ENCODE results near the gene POM121.
"Not testable (repeated sequence)": the region's sequence is repeated elsewhere in the genome, so short reads cannot be mapped to it uniquely, and the experiment has no call there.

DNA sequence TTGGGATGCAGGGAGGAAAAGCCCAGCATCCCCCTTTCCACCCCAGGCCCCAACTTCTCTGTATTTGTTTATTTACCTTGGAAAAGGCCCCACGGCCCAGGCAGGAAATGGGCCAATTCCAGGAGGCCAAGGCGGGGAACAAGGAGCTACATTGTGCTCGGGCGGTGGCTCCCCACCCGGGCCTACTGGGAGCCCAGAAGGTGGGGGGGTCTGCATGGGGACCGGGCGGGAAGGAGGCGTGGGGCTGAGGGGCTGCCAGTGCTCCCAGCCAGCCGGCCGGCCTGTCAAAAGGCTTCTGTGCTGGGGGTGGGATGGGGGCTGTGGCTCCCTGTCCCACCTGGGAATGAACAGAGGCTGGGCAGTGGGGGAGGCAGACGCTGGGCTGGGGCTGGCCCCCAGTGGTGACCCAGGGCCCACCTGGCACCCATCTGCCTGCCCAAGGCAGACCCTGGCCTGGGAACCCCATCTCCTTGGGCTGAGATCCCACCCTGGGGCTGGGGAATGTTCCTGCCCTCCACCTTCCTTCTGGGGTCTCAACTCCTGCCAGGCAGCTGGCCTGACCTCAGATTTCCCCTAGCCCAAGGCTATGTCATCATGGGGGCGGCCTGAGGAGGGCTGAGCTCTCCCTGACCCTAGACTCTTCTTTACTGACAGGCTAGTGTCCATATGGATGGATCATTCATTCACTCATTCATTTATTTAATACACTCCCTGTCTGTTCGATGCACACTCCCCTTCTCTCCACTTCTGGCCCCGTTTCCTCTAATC is 65.4 kb downstream of the POM121 start:
- TF ChIP-seq, protein P1, sequence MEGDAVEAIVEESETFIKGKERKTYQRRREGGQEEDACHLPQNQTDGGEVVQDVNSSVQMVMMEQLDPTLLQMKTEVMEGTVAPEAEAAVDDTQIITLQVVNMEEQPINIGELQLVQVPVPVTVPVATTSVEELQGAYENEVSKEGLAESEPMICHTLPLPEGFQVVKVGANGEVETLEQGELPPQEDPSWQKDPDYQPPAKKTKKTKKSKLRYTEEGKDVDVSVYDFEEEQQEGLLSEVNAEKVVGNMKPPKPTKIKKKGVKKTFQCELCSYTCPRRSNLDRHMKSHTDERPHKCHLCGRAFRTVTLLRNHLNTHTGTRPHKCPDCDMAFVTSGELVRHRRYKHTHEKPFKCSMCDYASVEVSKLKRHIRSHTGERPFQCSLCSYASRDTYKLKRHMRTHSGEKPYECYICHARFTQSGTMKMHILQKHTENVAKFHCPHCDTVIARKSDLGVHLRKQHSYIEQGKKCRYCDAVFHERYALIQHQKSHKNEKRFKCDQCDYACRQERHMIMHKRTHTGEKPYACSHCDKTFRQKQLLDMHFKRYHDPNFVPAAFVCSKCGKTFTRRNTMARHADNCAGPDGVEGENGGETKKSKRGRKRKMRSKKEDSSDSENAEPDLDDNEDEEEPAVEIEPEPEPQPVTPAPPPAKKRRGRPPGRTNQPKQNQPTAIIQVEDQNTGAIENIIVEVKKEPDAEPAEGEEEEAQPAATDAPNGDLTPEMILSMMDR (IDR thresholded peaks at IDR 0.05; ENCODE audit: poor library complexity) = not testable (repeated sequence)
- not testable (repeated sequence) for TF ChIP-seq EZH2 (IDR thresholded peaks at IDR 0.05; ENCODE audit: borderline replicate concordance); EZH2phosphoT487 (IDR thresholded peaks at IDR 0.05; ENCODE audit: low read depth, severe bottlenecking, unreplicated experiment)
